MM.1S (cell line): ENCODE data around the gene CDCP2.

Source experiments
- DNase-seq: peaks from one replicate; pipeline ENCODE4 v3.0.0-alpha.2; 2015
- H2AFZ ChIP-seq: fragments of 300-600 bp; sonication (generic); 2 replicates; pipeline ENCODE4 v1.6.0; 2016; ENCODE audit warnings: antibody characterized with exemption, low read length
- H3F3A ChIP-seq: fragments of 300-600 bp; sonication (generic); 2 replicates; pipeline ENCODE4 v1.6.1; 2016; ENCODE audit warnings: mild to moderate bottlenecking, antibody characterized with exemption, low read length, moderate library complexity, mixed read lengths; ENCODE audit not compliant: insufficient read depth
- H3K27ac ChIP-seq: fragments of 300-600 bp; sonication (generic); 2 replicates; pipeline ENCODE4 v1.5.1; 2016; ENCODE audit warnings: mild to moderate bottlenecking, low read length
- H3K27me3 ChIP-seq: fragments of 300-600 bp; sonication (generic); replicated peaks from 2 replicates; pipeline ENCODE4 v1.6.0; 2016; ENCODE audit warnings: low read length; ENCODE audit not compliant: insufficient read depth
- H3K36me3 ChIP-seq: fragments of 300-600 bp; sonication (generic); replicated peaks from 2 replicates; pipeline ENCODE4 v1.6.1; 2016; ENCODE audit warnings: mild to moderate bottlenecking, low read length, mixed read lengths; ENCODE audit not compliant: insufficient read depth
- H3K4me1 ChIP-seq: fragments of 300-600 bp; sonication (generic); 2 replicates; pipeline ENCODE4 v1.6.1; 2016; ENCODE audit warnings: low read length, mixed read lengths
- H3K4me2 ChIP-seq: fragments of 300-600 bp; sonication (generic); 2 replicates; pipeline ENCODE4 v1.6.0; 2016; ENCODE audit warnings: low read depth, low read length
- H3K4me3 ChIP-seq: fragments of 300-600 bp; sonication (generic); 2 replicates; pipeline ENCODE4 v1.5.1; 2016; ENCODE audit warnings: low read length, mixed read lengths
- H3K79me2 ChIP-seq: fragments of 300-600 bp; sonication (generic); 2 replicates; pipeline ENCODE4 v1.6.1; 2016; ENCODE audit warnings: mixed run types, low read length, mixed read lengths
- H3K9ac ChIP-seq: fragments of 300-600 bp; sonication (generic); 2 replicates; pipeline ENCODE4 v1.6.1; 2016; ENCODE audit warnings: low read length, mixed read lengths
- H3K9me2 ChIP-seq: fragments of 300-600 bp; sonication (generic); replicated peaks from 2 replicates; pipeline ENCODE4 v1.6.1; 2016; ENCODE audit warnings: mild to moderate bottlenecking, low read length, mixed read lengths; ENCODE audit not compliant: insufficient read depth
- H3K9me3 ChIP-seq: fragments of 300-600 bp; sonication (generic); replicated peaks from 2 replicates; pipeline ENCODE4 v1.6.1; 2016; ENCODE audit warnings: mild to moderate bottlenecking, low read length, mixed read lengths; ENCODE audit not compliant: insufficient read depth
- H4K20me1 ChIP-seq: fragments of 300-600 bp; sonication (generic); 2 replicates; pipeline ENCODE4 v1.6.1; 2016; ENCODE audit warnings: mild to moderate bottlenecking, low read length, moderate library complexity, mixed read lengths; ENCODE audit not compliant: insufficient read depth
- CTCF ChIP-seq: fragments of 300-600 bp; sonication (generic); IDR thresholded peaks from 2 replicates; pipeline ENCODE4 v1.5.1; 2016; ENCODE audit warnings: antibody characterized with exemption, low read length, mixed read lengths
- EZH2 ChIP-seq: fragments of 300-600 bp; sonication (generic); optimal IDR thresholded peaks from 2 replicates; pipeline ENCODE3; 2017; ENCODE audit warnings: low read depth, mild to moderate bottlenecking, antibody characterized with exemption, low read length, mixed read lengths
- EZH2phosphoT487 ChIP-seq: fragments of 300-600 bp; sonication (generic); IDR thresholded peaks from 2 replicates; pipeline ENCODE4 v1.6.1; 2018; ENCODE audit warnings: antibody characterized with exemption, low read length

The CDCP2 gene

GRCh38 chr1:54139711-54140110 is 13.1 kb downstream of the CDCP2 start:
- Histone ChIP-seq H3K4me3 (no peak overlapping the region), H3K36me3 (no peaks in the 10 kb centered on the region), H4K20me1 (no peaks in the 10 kb centered on the region), H3K27ac (no peak overlapping the region), H3K79me2 (no peaks in the 10 kb centered on the region), H3K27me3 (no peaks in the 10 kb centered on the region), H3K9me3 (no peaks in the 10 kb centered on the region), H3K4me1 (no peaks in the 10 kb centered on the region), H2AFZ (no peak overlapping the region), H3F3A (no peaks in the 10 kb centered on the region), H3K4me2 (no peak overlapping the region), H3K9me2 (no peaks in the 10 kb centered on the region), H3K9ac (no peak overlapping the region)
- TF ChIP-seq EZH2 (no peak), EZH2phosphoT487 (no peak), CTCF (no peak)
- no peak for DNase-seq

- TF ChIP-seq EZH2, result no peak
- TF ChIP-seq EZH2phosphoT487, result no peak
- TF ChIP-seq CTCF, result no peak
Measured at GRCh38 chr1:54138994-54139393, 13.8 kb downstream of the CDCP2 start.

GRCh38 chr1:54137534-54138061 is 15.2 kb downstream of the CDCP2 start:
- Histone ChIP-seq H2AFZ (no peak overlapping the region), H3K9me2 (no peaks in the 10 kb centered on the region), H3K27me3 (no peaks in the 10 kb centered on the region), H3K4me2 (no peak overlapping the region), H3K9me3 (no peaks in the 10 kb centered on the region), H3F3A (no peaks in the 10 kb centered on the region), H3K4me3 (no peak overlapping the region), H3K27ac (no peak overlapping the region), H3K79me2 (no peaks in the 10 kb centered on the region), H3K4me1 (no peaks in the 10 kb centered on the region), H3K9ac (no peak overlapping the region), H4K20me1 (no peaks in the 10 kb centered on the region), H3K36me3 (no peaks in the 10 kb centered on the region)
- DNase-seq, result no peak
- TF ChIP-seq CTCF (no peak), EZH2 (no peak), EZH2phosphoT487 (no peak)

More at GRCh38 chr1:54138994-54139393, 13.8 kb downstream of the CDCP2 start:
- Histone ChIP-seq H3K9me3 (no peaks in the 10 kb centered on the region), H3K4me2 (no peak overlapping the region), H4K20me1 (no peaks in the 10 kb centered on the region), H3K27ac (no peak overlapping the region), H3K9ac (no peak overlapping the region), H3K9me2 (no peaks in the 10 kb centered on the region), H3K36me3 (no peaks in the 10 kb centered on the region), H2AFZ (no peak overlapping the region), H3F3A (no peaks in the 10 kb centered on the region), H3K27me3 (no peaks in the 10 kb centered on the region), H3K79me2 (no peaks in the 10 kb centered on the region), H3K4me3 (no peak overlapping the region), H3K4me1 (no peaks in the 10 kb centered on the region)
- DNase-seq, result no peak
